Progenitor cell of endocrine pancreas (in vitro differentiated cells): ENCODE measurements around the gene USP8. TPM values are rescaled to one million over a fixed set of nuclear protein-coding genes. Genes with fewer than 3 reads are reported as not detected.
A peak's percentile ranks its signal among the peaks of the same experiment; 100 is the strongest.

Experiments used
- DNase-seq: peaks from one replicate; pipeline ENCODE4 v3.0.0; 2021; ENCODE audit warnings: low spot score; ENCODE audit not compliant: unreplicated experiment
- H3K27ac Mint-ChIP-seq: 2 replicates; pipeline ENCODE4 v1.8.0; 2021; ENCODE audit warnings: mild to moderate bottlenecking, moderate library complexity, mixed read lengths
- H3K27me3 Mint-ChIP-seq: 2 replicates; pipeline ENCODE4 v1.8.0; 2021; ENCODE audit warnings: mixed read lengths
- H3K36me3 Mint-ChIP-seq: 2 replicates; pipeline ENCODE4 v1.8.0; 2022; ENCODE audit warnings: mixed read lengths; ENCODE audit not compliant: insufficient read depth
- H3K4me1 Mint-ChIP-seq: 2 replicates; pipeline ENCODE4 v1.8.0; 2021; ENCODE audit warnings: low read depth, mixed read lengths
- H3K4me3 Mint-ChIP-seq: 2 replicates; pipeline ENCODE4 v1.8.0; 2021; ENCODE audit warnings: low read depth, mild to moderate bottlenecking, moderate library complexity, mixed read lengths
- H3K9me3 Mint-ChIP-seq: 2 replicates; pipeline ENCODE4 v1.8.0; 2021; ENCODE audit warnings: low read depth, mixed read lengths
- CTCF ChIP-seq: fragments of 200-600 bp; sonication (generic); IDR thresholded peaks from one replicate; pipeline ENCODE4 v1.5.0; 2021; ENCODE audit warnings: antibody characterized with exemption, mild to moderate bottlenecking; ENCODE audit not compliant: unreplicated experiment
- total RNA-seq: library from RNA; stranded (reverse); gene quantifications from 2 replicates; pipeline ENCODE4 v1.2.1, GENCODE V29; 2021

USP8 gene
- total RNA-seq, 1 donor from 2014 or later, result 57.5 TPM

GRCh38 chr15:50431204-50431603 lies 7.0 kb downstream of the USP8 start:
- H3K4me3 Mint-ChIP-seq, result no peak overlapping the region

GRCh38 chr15:50432230-50432629 lies 8.0 kb downstream of the USP8 start:
- Mint-ChIP-seq H3K36me3 (peaks cover 4% of the 10 kb centered on the region), H3K27me3 (no peaks in the 10 kb centered on the region), H3K27ac (peak overlapping the region; percentile 84), H3K4me3 (no peak overlapping the region), H3K4me1 (peaks cover 18% of the 10 kb centered on the region), H3K9me3 (no peaks in the 10 kb centered on the region)
- no peak for DNase-seq
- TF ChIP-seq CTCF, result no peak

More at GRCh38 chr15:50431204-50431603, 7.0 kb downstream of the USP8 start:
- Mint-ChIP-seq H3K9me3 (no peaks in the 10 kb centered on the region), H3K4me1 (peaks cover 20% of the 10 kb centered on the region), H3K36me3 (peaks cover 4% of the 10 kb centered on the region), H3K27me3 (no peaks in the 10 kb centered on the region), H3K27ac (peak overlapping the region; percentile 20)
- DNase-seq, result no peak
- no peak for TF ChIP-seq CTCF

- TF ChIP-seq CTCF, result no peak
- Mint-ChIP-seq H3K9me3 (no peaks in the 10 kb centered on the region), H3K4me1 (peaks cover 12% of the 10 kb centered on the region), H3K27me3 (no peaks in the 10 kb centered on the region), H3K27ac (no peak overlapping the region), H3K4me3 (no peak overlapping the region), H3K36me3 (peaks cover 14% of the 10 kb centered on the region)
- no peak for DNase-seq
Measured at GRCh38 chr15:50435772-50436171, 11.6 kb downstream of the USP8 start.

GRCh38 chr15:50438251-50438650 lies 14.0 kb downstream of the USP8 start:
- no peaks in the 10 kb centered on the region for H3K9me3 Mint-ChIP-seq
- no peak overlapping the region for H3K27ac Mint-ChIP-seq
- no peak for TF ChIP-seq CTCF
- H3K36me3 Mint-ChIP-seq, result peaks cover 18% of the 10 kb centered on the region
- H3K4me1 Mint-ChIP-seq, result peaks cover 5% of the 10 kb centered on the region
- no peak for DNase-seq
- H3K27me3 Mint-ChIP-seq, result no peaks in the 10 kb centered on the region
- no peak overlapping the region for H3K4me3 Mint-ChIP-seq

GRCh38 chr15:50440932-50441331 lies 16.7 kb downstream of the USP8 start:
- Mint-ChIP-seq H3K27me3 (no peaks in the 10 kb centered on the region), H3K4me1 (peaks cover 2% of the 10 kb centered on the region), H3K27ac (no peak overlapping the region), H3K4me3 (no peak overlapping the region), H3K36me3 (peaks cover 24% of the 10 kb centered on the region), H3K9me3 (no peaks in the 10 kb centered on the region)
- DNase-seq, result no peak
- TF ChIP-seq CTCF, result no peak
